ES-I3 (cell line): ENCODE results near the gene CHRDL1.

Experiments used
- H3K36me3 ChIP-seq: 2 replicates; pipeline ENCODE4 v1.6.1; 2013; ENCODE audit warnings: mild to moderate bottlenecking, low read length, control low read depth, moderate library complexity; ENCODE audit not compliant: insufficient read depth
- H3K4me1 ChIP-seq: 2 replicates; pipeline ENCODE4 v1.6.1; 2013; ENCODE audit warnings: mild to moderate bottlenecking, control low read depth, low read length; ENCODE audit not compliant: insufficient read depth
- H3K9ac ChIP-seq: 2 replicates; pipeline ENCODE4 v1.6.1; 2013; ENCODE audit warnings: low read depth, mild to moderate bottlenecking, low read length, moderate library complexity
- H3K9me3 ChIP-seq: 2 replicates; pipeline ENCODE4 v1.6.1; 2013; ENCODE audit warnings: mild to moderate bottlenecking, low read length, moderate library complexity; ENCODE audit not compliant: control insufficient read depth, insufficient read depth

The CHRDL1 gene

DNA sequence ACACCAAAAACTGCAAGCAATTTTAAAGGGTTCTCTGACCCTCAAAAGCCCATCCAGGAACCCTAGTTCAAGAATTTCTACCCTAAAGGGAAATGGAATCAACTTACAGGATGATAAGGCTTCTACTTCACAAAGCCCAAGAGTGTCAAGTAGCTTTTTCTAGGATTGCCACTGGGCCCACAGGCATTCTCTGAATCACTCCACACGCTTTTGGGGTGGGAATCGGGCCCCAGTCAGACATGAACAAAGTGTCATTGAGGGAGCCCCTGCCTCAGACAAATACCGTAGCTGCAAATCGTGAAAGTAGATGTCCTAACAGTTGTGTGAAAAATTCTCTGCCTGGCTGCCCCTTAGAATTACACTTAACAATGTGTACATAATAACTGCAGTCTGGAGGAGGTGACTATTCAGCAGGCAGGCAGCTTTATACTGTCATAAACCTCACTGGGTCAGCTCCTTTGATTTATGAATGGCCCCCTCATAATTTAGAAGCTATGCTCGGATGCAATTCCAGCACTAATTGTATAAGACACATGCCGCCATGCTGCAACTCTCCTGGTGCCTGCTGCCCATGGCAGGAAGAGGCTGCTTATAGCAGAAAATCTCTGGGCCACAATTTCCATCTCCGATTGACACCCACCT, 36.7 kb downstream of the CHRDL1 start:
- no peaks in the 10 kb centered on the region for H3K4me1 ChIP-seq

DNA sequence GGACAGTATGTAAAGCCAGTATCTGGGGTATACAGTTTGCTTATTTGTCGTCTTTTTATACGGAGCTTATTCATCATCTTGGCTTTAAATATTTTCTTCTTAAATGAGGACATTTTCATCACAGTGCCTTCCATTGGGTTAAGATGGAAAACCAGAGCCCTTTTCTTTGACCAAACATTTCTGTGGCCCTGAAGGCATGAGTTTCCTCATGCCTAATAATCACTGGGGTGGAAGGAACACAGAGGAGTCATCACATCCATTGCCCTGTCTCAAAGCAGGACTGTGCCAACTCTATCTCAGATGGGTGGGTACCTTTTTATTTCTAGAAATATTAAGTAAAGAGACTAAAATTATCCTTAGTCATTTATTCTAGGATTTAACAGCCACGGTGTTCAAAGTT, 40.0 kb downstream of the CHRDL1 start:
- H3K4me1 ChIP-seq = no peaks in the 10 kb centered on the region
- H3K9me3 ChIP-seq = no peaks in the 10 kb centered on the region
- no peak overlapping the region for H3K9ac ChIP-seq
- H3K36me3 ChIP-seq = no peaks in the 10 kb centered on the region

More for the DNA sequence above, 36.7 kb downstream of the CHRDL1 start:
- Histone ChIP-seq H3K9me3 (no peaks in the 10 kb centered on the region), H3K36me3 (no peaks in the 10 kb centered on the region), H3K9ac (no peak overlapping the region)

DNA sequence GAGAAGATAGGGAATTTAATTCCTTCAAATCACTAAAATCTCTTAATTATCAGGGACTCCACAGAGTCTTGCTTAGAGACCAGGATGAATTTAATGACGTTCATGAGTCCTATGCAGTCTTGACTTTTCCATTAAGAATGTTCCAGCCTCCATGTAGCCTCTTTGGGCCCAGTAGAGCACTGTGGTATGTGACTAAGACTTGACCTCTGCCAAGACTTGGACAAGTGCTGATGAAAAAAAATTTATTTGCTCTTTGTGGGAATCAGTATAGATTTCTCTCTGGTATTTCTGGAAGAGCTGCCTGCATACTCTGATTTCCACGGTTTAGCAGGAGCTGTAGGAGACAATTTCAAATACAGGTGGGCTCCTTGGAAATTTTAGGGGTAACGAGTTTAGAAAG, 40.6 kb downstream of the CHRDL1 start:
- Histone ChIP-seq H3K9ac (no peak overlapping the region), H3K36me3 (no peaks in the 10 kb centered on the region), H3K4me1 (no peaks in the 10 kb centered on the region), H3K9me3 (no peaks in the 10 kb centered on the region)

DNA sequence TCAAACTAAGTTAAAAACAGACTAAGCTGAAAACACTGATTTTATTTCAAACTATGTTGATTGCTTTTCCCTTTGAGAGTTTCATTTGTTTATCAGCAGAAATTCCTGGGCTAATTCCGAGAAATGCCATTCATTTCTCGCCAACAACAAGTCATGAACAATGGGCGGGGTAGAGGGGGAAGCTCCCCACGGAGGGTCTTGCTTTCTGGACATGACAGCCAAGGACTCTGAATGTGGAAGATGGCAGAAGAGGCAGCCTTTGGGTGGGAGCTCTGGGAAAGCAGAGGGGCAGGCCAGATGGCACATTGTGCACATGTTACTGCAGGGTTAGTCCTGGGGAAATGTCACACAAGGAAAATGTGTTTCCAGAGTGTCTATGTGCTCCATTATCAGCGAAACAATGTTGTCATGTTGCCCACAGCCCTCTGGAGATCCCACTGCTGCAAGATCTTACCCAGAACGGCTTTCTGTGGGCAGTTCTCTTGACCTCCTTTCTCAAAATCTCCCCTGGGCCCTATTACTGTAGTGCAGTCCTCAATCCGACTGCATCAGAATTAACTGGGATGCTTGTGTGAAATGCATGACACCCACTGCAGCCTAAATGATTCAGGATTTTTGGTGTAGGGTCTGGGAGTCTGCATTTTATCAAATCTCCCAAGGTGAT, 45.0 kb downstream of the CHRDL1 start:
- no peak overlapping the region for H3K9ac ChIP-seq
- no peaks in the 10 kb centered on the region for H3K4me1 ChIP-seq
- H3K36me3 ChIP-seq = no peaks in the 10 kb centered on the region
- H3K9me3 ChIP-seq = no peaks in the 10 kb centered on the region

DNA sequence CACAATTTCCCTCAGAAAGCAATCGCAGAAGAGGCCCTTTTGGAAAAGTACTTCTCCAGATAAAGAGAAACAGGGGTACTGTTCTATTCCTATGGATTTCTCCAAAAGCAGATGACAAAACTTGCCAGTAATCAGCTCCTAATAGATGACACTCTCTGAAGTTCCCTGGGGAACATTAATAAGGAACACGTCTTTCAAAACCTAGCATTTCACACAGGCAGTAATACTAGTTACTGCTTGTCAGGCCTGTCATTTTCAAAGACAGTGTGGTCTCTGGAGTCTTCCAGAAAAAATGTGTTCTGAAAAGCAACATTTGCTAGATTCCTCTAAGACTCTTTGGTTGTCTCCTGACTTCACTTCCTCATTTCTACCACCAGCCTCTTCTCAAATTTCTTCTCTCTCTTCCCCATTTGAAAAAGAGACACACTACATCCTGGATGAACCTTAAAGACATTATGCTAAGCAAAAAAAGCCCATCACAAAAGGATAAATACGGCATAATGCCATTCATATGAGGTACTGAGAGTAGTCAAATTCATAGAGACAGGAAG, 47.3 kb downstream of the CHRDL1 start:
- Histone ChIP-seq H3K9ac (no peak overlapping the region), H3K36me3 (no peaks in the 10 kb centered on the region)

DNA sequence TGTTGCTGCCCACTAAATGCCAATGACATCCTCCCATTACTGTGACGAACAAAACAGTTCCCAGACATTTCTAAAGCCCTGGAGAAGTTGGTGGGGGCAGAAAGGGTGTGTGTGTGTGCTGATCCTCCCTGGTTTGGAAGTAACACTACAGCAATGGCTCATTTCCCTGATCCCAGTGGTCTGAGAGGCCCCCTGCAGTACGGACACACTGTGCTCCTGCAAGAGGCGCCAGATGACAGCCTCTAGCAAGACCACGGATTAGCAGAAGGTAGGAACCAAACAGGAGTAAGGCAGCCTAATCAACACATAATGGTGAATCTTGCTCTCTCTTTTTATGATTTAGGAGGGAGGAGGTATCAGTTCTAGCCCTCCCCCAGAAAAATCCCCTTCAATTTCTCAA, 49.6 kb downstream of the CHRDL1 start:
- H3K36me3 ChIP-seq = no peaks in the 10 kb centered on the region
- peaks cover 11% of the 10 kb centered on the region for H3K4me1 ChIP-seq
- H3K9ac ChIP-seq = no peak overlapping the region
- no peaks in the 10 kb centered on the region for H3K9me3 ChIP-seq

More for the DNA sequence above, 47.3 kb downstream of the CHRDL1 start:
- no peaks in the 10 kb centered on the region for H3K9me3 ChIP-seq
- H3K4me1 ChIP-seq = peaks cover 4% of the 10 kb centered on the region; the same call in 1 of the 2 replicates

DNA sequence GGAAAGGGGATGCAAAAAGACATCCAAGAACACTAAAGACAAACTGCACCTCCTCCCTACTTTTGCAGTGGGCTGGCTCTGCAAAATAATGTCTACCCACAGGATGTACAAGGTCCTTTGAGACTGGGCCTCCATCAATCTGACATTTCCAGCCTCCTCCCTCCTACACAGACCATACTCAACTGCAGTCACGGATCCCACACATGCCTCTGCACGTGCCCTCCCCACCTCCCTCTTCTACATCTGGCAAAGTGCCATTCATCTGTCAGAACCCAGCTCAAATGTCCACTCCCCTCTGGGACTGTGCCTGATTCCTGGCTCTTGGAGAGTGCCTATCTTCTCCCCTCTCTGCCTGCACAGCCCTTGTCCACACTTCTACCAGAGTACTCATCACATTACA, 50.3 kb downstream of the CHRDL1 start:
- Histone ChIP-seq H3K36me3 (no peaks in the 10 kb centered on the region), H3K9me3 (no peaks in the 10 kb centered on the region), H3K9ac (no peak overlapping the region), H3K4me1 (peaks cover 13% of the 10 kb centered on the region)

DNA sequence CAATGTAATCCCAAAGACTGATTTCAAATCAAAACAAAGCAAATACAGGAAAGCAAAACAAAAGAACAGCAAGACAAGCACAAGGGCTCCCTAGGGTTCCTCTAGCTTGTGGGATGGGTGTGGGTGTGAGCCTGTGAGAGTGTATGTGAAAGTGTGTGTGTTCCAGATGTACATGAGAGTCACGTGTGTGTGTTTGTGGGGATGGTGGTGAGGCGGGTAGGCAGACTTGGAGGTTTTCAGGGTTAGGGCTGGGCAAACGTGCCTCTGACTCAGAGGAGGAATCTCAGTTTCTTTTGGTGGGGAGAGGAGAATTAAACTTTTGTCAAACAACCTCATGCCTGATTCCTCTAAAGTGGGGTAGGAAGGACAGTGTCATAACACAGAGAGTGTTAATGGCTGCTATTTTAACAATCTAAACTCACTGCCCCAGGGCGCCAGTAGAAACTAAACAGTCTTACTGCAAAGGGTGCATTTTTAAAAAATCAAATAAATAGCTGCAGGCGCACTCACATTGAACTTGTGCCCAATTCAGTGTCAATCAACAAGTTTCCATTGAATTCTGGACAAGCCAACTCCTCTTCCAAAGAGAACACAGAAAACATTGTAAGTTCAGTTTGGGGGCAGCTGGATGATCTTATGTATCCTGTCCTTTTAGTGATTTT, 51.8 kb downstream of the CHRDL1 start:
- Histone ChIP-seq H3K9me3 (no peaks in the 10 kb centered on the region), H3K9ac (no peak overlapping the region), H3K36me3 (no peaks in the 10 kb centered on the region), H3K4me1 (peaks cover 13% of the 10 kb centered on the region)

DNA sequence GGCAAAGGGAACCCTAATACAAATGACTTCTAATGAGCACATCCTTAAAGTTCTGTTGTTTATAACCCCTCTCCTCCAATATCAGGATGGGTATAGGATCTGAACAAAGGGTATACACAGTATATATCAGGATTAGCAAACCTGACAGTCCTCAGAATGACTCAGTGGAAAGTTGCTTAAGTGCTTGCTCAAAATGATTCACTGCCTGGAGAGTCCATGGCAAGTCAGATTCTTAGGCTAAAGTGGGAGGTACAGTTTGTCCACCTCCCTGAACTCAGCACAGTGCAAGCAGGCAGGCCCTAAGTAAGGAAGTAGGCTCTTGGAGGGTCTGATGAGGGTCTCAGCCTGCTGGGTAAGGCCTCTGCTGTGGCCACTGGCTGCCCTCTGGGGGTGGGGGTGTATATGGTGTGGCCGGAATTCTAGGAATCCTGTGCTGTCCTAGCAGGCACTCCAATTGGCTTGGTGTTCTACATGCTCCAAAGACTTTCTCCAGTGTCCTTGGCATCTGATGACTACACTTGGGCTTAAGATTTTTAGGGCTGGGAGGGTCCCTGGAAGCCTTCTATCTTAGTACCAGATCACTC, 54.3 kb downstream of the CHRDL1 start:
- Histone ChIP-seq H3K9ac (no peak overlapping the region), H3K36me3 (no peaks in the 10 kb centered on the region), H3K4me1 (peaks cover 13% of the 10 kb centered on the region), H3K9me3 (no peaks in the 10 kb centered on the region)

DNA sequence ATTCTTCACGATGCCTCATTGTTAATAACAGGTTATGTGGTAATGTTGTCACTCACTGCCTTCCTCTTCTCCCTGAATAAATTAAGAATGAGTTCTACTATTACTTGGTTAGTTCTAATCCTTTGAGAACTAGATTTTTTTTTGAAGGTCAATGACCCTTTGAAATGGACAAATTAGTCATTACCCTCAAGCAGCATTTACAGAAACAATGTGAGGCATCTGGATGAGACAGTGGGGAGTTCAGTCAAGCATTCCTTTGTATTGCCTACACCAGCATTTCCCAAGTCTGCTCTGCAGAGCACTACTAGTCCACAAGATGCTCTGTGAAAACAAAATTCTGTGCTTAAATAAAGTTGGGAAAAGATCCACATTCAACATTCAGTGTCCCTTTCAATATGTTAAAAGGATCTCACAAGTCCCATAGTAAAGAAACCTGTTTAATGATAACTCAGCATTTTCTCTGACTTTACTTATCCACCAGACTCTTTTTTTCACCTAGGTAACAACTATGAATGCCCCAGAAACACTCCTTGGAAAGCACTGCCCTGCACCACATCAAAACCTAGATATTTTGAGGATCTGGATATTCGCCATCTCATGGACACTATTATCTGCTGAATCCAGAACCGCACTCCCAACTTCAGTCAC, 60.6 kb downstream of the CHRDL1 start:
- H3K36me3 ChIP-seq = no peaks in the 10 kb centered on the region
- peaks cover 21% of the 10 kb centered on the region for H3K4me1 ChIP-seq
- H3K9ac ChIP-seq = no peak overlapping the region
- H3K9me3 ChIP-seq = no peaks in the 10 kb centered on the region

DNA sequence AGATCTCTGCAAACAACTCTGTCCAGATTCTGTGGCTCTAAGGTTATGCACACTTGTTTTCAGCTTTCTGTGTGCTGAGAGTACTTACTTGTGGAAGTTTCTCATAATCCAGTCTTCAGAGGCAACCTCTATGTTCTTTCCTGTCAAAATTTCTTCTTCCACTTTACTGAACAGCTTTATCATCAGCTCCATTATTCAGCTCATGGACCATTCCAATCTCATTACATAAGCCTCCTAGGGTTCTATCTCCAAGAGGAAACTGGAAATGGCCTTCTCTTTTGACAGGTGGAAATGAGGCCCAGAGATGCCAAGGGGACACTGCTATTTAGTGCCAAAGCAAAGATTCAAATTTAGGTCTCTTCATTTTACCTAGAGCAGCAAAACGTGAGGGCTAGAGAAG, 61.3 kb downstream of the CHRDL1 start:
- peaks cover 21% of the 10 kb centered on the region for H3K4me1 ChIP-seq
- no peaks in the 10 kb centered on the region for H3K36me3 ChIP-seq
- no peaks in the 10 kb centered on the region for H3K9me3 ChIP-seq
- H3K9ac ChIP-seq = no peak overlapping the region

DNA sequence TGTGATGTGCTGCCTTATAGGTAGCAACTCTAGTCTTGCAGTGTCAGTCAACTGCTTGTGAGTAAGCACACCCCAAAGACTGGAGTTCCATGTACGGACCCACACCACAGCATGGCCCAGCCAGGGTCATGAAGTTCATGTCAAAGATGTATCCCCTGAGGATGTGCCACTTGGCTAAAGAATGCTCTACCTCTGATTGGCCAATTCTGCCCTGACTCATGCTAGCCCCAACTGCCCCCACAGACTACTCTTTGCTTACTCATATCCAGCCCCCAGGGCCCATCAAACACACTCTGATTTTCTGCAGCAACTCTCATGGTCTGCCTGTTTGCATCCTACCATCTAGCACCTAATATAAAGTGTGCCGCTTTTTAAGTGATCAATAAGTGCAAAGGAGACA, 62.5 kb downstream of the CHRDL1 start:
- Histone ChIP-seq H3K36me3 (no peaks in the 10 kb centered on the region), H3K9me3 (no peaks in the 10 kb centered on the region), H3K4me1 (peaks cover 21% of the 10 kb centered on the region), H3K9ac (no peak overlapping the region)

DNA sequence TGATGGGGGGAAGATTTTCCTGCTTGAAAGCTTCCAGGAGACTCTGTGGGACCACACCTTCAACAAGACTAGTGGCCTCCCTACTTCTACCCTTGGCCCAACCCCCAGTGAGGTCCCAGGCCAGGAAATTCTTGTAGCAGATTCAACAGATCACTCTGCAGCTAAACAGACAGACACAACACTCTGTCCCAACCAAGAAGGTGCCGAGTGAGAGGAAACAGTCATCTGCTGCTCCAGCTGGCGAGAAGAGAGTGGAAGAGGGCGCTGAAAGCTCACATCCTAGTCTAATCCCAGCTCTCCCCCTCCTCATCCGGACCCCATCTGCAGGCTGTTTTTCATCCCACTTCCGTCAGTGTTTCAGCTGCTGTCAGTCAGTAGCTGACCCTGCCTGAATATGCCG, 63.4 kb downstream of the CHRDL1 start:
- H3K9me3 ChIP-seq = no peaks in the 10 kb centered on the region
- H3K4me1 ChIP-seq = peaks cover 21% of the 10 kb centered on the region
- no peak overlapping the region for H3K9ac ChIP-seq
- no peaks in the 10 kb centered on the region for H3K36me3 ChIP-seq

DNA sequence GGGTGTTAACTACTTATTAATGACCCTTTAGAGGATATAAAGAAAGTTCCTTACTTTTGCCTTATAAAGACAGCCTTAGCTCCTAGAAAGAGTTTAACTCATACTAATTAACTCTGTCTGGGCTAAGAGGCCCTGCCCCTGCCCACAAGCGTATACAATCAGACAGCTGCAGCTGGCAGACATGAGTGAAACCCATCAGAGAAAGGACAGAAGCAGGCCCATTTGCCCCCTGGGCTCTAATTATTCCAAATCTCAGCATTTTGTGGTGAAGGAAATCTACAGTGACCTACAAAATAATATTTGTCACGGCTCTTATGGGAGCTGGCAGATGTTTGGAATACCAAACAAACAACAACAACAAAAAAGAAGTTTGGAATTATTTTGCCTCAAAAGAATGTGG, 71.8 kb downstream of the CHRDL1 start:
- Histone ChIP-seq H3K9me3 (no peaks in the 10 kb centered on the region), H3K4me1 (peaks cover 7% of the 10 kb centered on the region), H3K9ac (no peak overlapping the region), H3K36me3 (no peaks in the 10 kb centered on the region)
